T-helper 1 cell treated with Interleukin-12 subunit alpha and Interleukin-12 subunit beta and Interleukin-4 antibody, amounts not matched to agents 30 μg/mL and 1 μg/mL, for 36 hours (primary cell): ENCODE data around the gene NCAPG2.

Experiments used
- H3K27ac Mint-ChIP-seq: one replicate; pipeline ENCODE4 v1.8.0; 2021; ENCODE audit warnings: mild to moderate bottlenecking, mixed read lengths
- H3K27me3 Mint-ChIP-seq: one replicate; pipeline ENCODE4 v1.8.0; 2021; ENCODE audit warnings: low read depth, mixed read lengths
- H3K36me3 Mint-ChIP-seq: one replicate; pipeline ENCODE4 v1.8.0; 2021; ENCODE audit warnings: low read depth, mixed read lengths
- H3K4me1 Mint-ChIP-seq: one replicate; pipeline ENCODE4 v1.8.0; 2021; ENCODE audit warnings: low read depth, mixed read lengths
- H3K4me3 Mint-ChIP-seq: one replicate; pipeline ENCODE4 v1.8.0; 2021; ENCODE audit warnings: mild to moderate bottlenecking, moderate library complexity, mixed read lengths
- H3K9me3 Mint-ChIP-seq: one replicate; pipeline ENCODE4 v1.8.0; 2021; ENCODE audit warnings: mixed read lengths

Gene NCAPG2

GRCh38 chr7:158704524-158705233, at the start of gene NCAPG2:
TSS of gene NCAPG2 (minus strand) at chr7:158704804. CDS start at chr7:158701899, 2,905 bp downstream.
- no peaks in the 10 kb centered on the region for H3K27me3 Mint-ChIP-seq
- peaks cover 40% of the 10 kb centered on the region for H3K4me1 Mint-ChIP-seq
- H3K4me3 Mint-ChIP-seq: peak within 1 kb of the TSS; percentile 87
- peaks cover 21% of the 10 kb centered on the region for H3K36me3 Mint-ChIP-seq
- peak within 1 kb of the TSS; percentile 79 for H3K27ac Mint-ChIP-seq
- H3K9me3 Mint-ChIP-seq: peaks cover 9% of the 10 kb centered on the region

- Mint-ChIP-seq H3K27ac (no peak overlapping the region), H3K9me3 (no peaks in the 10 kb centered on the region), H3K27me3 (no peaks in the 10 kb centered on the region), H3K36me3 (peaks cover 39% of the 10 kb centered on the region), H3K4me3 (no peak overlapping the region), H3K4me1 (no peaks in the 10 kb centered on the region)
These were observed 49.3 kb upstream of the NCAPG2 start for GRCh38 chr7:158753900-158754299.

GRCh38 chr7:158751751-158752150, 47.1 kb upstream of the NCAPG2 start:
- Mint-ChIP-seq H3K4me3 (no peak overlapping the region), H3K27me3 (no peaks in the 10 kb centered on the region), H3K27ac (no peak overlapping the region), H3K36me3 (peaks cover 29% of the 10 kb centered on the region), H3K4me1 (peaks cover 3% of the 10 kb centered on the region), H3K9me3 (no peaks in the 10 kb centered on the region)

- no peak overlapping the region for H3K4me3 Mint-ChIP-seq
- H3K4me1 Mint-ChIP-seq: peaks cover 3% of the 10 kb centered on the region
- H3K27me3 Mint-ChIP-seq: no peaks in the 10 kb centered on the region
- no peak overlapping the region for H3K27ac Mint-ChIP-seq
- H3K9me3 Mint-ChIP-seq: no peaks in the 10 kb centered on the region
- H3K36me3 Mint-ChIP-seq: peaks cover 30% of the 10 kb centered on the region
These were observed 46.6 kb upstream of the NCAPG2 start for GRCh38 chr7:158751199-158751598.

- Mint-ChIP-seq H3K9me3 (no peaks in the 10 kb centered on the region), H3K4me1 (peaks cover 3% of the 10 kb centered on the region), H3K4me3 (no peak overlapping the region), H3K27ac (no peak overlapping the region), H3K36me3 (peaks cover 32% of the 10 kb centered on the region), H3K27me3 (no peaks in the 10 kb centered on the region)
These were observed 46.1 kb upstream of the NCAPG2 start for GRCh38 chr7:158750702-158751101.

- Mint-ChIP-seq H3K4me3 (no peak overlapping the region), H3K27ac (no peak overlapping the region), H3K9me3 (no peaks in the 10 kb centered on the region), H3K36me3 (peaks cover 31% of the 10 kb centered on the region), H3K4me1 (peaks cover 3% of the 10 kb centered on the region), H3K27me3 (no peaks in the 10 kb centered on the region)
These were observed 44.8 kb upstream of the NCAPG2 start for GRCh38 chr7:158749396-158749795.

- H3K36me3 Mint-ChIP-seq: peaks cover 33% of the 10 kb centered on the region
- H3K4me1 Mint-ChIP-seq: peaks cover 3% of the 10 kb centered on the region
- H3K27me3 Mint-ChIP-seq: no peaks in the 10 kb centered on the region
- no peak overlapping the region for H3K4me3 Mint-ChIP-seq
- H3K27ac Mint-ChIP-seq: no peak overlapping the region
- no peaks in the 10 kb centered on the region for H3K9me3 Mint-ChIP-seq
These were observed 43.7 kb upstream of the NCAPG2 start for GRCh38 chr7:158748335-158748734.

- Mint-ChIP-seq H3K4me1 (peaks cover 3% of the 10 kb centered on the region), H3K36me3 (peaks cover 41% of the 10 kb centered on the region), H3K27ac (no peak overlapping the region), H3K27me3 (no peaks in the 10 kb centered on the region), H3K9me3 (no peaks in the 10 kb centered on the region), H3K4me3 (no peak overlapping the region)
These were observed 42.8 kb upstream of the NCAPG2 start for GRCh38 chr7:158747408-158747807.

- H3K27ac Mint-ChIP-seq: no peak overlapping the region
- H3K4me1 Mint-ChIP-seq: peaks cover 3% of the 10 kb centered on the region
- H3K9me3 Mint-ChIP-seq: no peaks in the 10 kb centered on the region
- peaks cover 42% of the 10 kb centered on the region for H3K36me3 Mint-ChIP-seq
- no peaks in the 10 kb centered on the region for H3K27me3 Mint-ChIP-seq
- H3K4me3 Mint-ChIP-seq: no peak overlapping the region
These were observed 42.4 kb upstream of the NCAPG2 start for GRCh38 chr7:158746957-158747356.

- H3K4me3 Mint-ChIP-seq: no peak overlapping the region
- no peak overlapping the region for H3K27ac Mint-ChIP-seq
- H3K9me3 Mint-ChIP-seq: no peaks in the 10 kb centered on the region
- peaks cover 54% of the 10 kb centered on the region for H3K36me3 Mint-ChIP-seq
- H3K27me3 Mint-ChIP-seq: no peaks in the 10 kb centered on the region
- peaks cover 6% of the 10 kb centered on the region for H3K4me1 Mint-ChIP-seq
These were observed 40.6 kb upstream of the NCAPG2 start for GRCh38 chr7:158745057-158745715.

GRCh38 chr7:158744070-158744469, 39.5 kb upstream of the NCAPG2 start:
- Mint-ChIP-seq H3K4me3 (no peak overlapping the region), H3K27me3 (no peaks in the 10 kb centered on the region), H3K36me3 (peaks cover 50% of the 10 kb centered on the region), H3K4me1 (peaks cover 9% of the 10 kb centered on the region), H3K27ac (no peak overlapping the region), H3K9me3 (no peaks in the 10 kb centered on the region)

GRCh38 chr7:158743219-158743618, 38.6 kb upstream of the NCAPG2 start:
- Mint-ChIP-seq H3K4me3 (no peak overlapping the region), H3K36me3 (peaks cover 58% of the 10 kb centered on the region), H3K4me1 (peaks cover 9% of the 10 kb centered on the region), H3K9me3 (no peaks in the 10 kb centered on the region), H3K27ac (no peak overlapping the region), H3K27me3 (no peaks in the 10 kb centered on the region)

GRCh38 chr7:158742065-158742821, 37.6 kb upstream of the NCAPG2 start:
- H3K27me3 Mint-ChIP-seq: no peaks in the 10 kb centered on the region
- H3K36me3 Mint-ChIP-seq: peaks cover 57% of the 10 kb centered on the region
- H3K27ac Mint-ChIP-seq: no peak overlapping the region
- H3K4me1 Mint-ChIP-seq: peaks cover 6% of the 10 kb centered on the region
- no peaks in the 10 kb centered on the region for H3K9me3 Mint-ChIP-seq
- no peak overlapping the region for H3K4me3 Mint-ChIP-seq

- H3K27ac Mint-ChIP-seq: no peak overlapping the region
- no peaks in the 10 kb centered on the region for H3K27me3 Mint-ChIP-seq
- no peaks in the 10 kb centered on the region for H3K9me3 Mint-ChIP-seq
- no peak overlapping the region for H3K4me3 Mint-ChIP-seq
- peaks cover 52% of the 10 kb centered on the region for H3K36me3 Mint-ChIP-seq
- H3K4me1 Mint-ChIP-seq: peaks cover 6% of the 10 kb centered on the region
These were observed 36.7 kb upstream of the NCAPG2 start for GRCh38 chr7:158741294-158741666.
